LNCaP clone FGC (cell line): ENCODE measurements around the gene CST3.

Experiments used
- DNase-seq: peaks from one replicate; pipeline ENCODE4 v3.0.0-alpha.2; 2011; ENCODE audit warnings: low read depth
- H3K4me3 ChIP-seq: 2 replicates; pipeline ENCODE4 v1.5.1; 2011; ENCODE audit warnings: mild to moderate bottlenecking, low read depth, low read length, control low read depth
- TF ChIP-seq, protein P1 (sequence below): IDR thresholded peaks from 2 replicates; pipeline ENCODE4 v1.5.1; 2012; ENCODE audit warnings: mild to moderate bottlenecking; ENCODE audit not compliant: control insufficient read depth, insufficient read depth; ENCODE audit errors: extremely low read depth

CST3 gene

DNA sequence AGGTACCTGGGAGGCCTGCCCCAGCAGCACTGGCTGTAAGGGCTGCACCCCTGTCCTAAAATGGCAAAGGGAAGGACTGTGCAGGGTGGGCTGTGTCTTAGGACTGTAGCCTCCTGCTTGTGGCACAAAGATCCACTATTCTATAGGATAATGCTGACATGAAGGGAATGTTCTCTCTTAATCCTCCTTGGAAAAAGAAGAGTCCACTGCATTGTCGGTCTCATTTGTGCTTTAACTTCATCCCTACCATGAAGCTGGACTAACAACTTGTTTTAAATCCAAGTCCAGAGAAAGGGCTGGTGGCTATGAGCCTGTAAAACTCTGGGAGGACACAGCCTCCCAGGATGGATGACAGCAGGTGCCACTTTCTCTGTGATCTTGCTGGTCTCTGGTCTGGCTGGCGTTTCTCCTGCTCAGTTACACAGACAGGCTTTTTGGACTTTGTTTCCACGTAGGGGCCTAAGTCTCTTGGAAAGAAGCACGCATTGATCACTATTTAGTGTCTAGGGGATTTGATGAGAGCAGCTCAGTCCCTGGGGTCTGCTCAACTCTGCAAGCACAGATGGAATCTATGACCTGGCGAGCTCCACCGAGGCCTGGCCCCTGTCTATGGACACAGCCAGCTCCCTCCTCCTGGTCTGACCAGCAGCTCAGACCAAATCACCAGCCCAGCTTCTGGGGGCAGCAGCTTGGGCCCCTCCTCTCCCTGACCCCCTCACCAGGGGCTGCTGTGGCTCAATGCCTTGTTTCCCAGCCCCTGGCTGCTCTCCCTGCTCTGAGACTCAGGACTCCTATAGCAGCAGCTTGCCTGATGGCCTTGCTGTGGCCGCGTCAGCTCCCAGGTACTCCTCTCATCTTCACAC is 4.8 kb downstream of the CST3 start:
- TF ChIP-seq, protein P1, sequence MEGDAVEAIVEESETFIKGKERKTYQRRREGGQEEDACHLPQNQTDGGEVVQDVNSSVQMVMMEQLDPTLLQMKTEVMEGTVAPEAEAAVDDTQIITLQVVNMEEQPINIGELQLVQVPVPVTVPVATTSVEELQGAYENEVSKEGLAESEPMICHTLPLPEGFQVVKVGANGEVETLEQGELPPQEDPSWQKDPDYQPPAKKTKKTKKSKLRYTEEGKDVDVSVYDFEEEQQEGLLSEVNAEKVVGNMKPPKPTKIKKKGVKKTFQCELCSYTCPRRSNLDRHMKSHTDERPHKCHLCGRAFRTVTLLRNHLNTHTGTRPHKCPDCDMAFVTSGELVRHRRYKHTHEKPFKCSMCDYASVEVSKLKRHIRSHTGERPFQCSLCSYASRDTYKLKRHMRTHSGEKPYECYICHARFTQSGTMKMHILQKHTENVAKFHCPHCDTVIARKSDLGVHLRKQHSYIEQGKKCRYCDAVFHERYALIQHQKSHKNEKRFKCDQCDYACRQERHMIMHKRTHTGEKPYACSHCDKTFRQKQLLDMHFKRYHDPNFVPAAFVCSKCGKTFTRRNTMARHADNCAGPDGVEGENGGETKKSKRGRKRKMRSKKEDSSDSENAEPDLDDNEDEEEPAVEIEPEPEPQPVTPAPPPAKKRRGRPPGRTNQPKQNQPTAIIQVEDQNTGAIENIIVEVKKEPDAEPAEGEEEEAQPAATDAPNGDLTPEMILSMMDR, result no peak
- no peak for DNase-seq
- no peak overlapping the region for H3K4me3 ChIP-seq

DNA sequence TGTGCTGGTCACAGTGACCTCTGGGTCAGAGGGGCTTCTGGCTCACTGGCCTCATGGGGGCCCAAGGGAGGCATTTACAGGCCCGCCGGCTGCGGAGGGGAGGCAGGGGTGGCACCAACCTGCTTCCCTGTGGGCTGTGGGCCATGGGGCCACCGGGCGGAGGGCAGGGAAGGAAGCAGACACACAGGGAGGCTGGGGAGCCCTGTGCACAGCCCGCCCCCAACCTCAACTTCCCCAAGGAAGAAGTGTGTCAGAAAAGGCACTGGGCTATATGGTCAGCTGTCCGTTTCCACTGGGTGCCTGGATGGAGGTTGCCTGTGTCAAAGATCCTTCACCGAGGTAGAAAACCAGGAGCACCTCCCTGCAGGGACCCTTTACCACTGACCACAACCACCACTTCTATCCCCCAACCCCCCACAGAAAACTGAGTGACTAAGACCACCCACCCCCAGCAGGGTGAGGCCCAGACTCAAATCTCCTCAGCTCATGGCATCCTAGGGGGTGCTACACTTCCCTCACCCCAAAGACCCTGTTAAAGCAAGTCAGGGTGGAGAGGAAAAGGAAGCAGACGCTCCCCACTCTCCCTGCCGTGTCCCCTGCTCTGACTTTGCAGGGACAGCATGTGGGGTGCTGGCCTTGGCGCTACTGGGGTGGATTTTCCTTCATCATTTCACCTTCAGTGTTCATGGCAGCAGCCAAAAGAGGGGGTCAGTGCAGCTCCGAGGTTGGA is 5.6 kb downstream of the CST3 start:
- H3K4me3 ChIP-seq, result no peak overlapping the region
- no peak for DNase-seq
- TF ChIP-seq, protein P1, result no peak

DNA sequence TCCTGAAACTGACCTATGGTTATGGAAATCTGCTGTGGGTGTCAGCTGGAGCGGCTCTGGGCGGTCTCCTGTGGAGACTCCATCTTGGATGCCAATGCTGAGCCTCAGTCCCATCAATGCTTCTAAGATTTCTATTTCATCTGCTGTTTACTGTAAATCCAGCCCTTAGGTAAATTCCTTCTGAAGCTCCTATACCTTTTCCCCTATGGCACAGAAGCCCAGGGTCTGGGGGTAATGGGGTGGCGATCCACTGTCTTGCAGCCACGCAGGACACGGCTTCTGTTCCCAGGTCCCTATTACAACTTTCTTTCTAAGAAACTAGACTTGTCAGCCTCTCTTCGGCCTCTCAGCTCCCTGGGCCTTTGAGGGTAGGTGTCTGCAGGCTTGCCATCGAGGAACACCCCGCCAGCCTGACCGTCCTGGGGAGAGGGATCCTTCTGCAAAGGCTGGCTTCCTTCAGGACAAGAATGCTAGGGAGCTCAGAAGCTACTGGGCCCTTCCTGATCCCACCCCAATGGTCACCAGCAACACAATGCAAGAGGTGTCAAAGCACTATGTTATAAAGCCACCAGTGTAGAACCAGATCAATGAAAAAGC is 6.4 kb downstream of the CST3 start:
- no peak overlapping the region for H3K4me3 ChIP-seq
- no peak for DNase-seq
- TF ChIP-seq, protein P1, result no peak

DNA sequence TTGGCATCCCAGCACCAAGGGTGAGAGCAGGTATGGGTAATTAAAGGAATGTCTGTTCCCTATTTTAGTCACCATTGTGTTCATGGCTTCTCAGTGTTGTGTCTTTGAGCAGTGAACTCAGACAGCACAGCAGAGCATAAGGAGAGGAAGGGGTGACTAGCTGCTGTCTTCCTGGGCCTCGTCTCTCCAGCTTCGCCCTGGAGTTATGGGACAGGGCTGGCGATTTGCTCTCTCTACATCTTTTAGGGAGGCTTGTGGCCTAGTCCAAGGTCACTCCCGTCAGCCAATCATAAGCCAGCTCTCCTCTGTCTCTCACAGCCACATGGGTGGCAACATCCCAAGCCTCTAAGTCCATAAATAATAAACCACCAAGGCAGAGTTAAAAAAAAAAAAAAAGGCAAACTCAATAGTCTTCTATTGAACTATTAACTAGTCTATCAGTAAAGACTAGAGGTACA is 7.3 kb downstream of the CST3 start:
- TF ChIP-seq, protein P1, result no peak
- DNase-seq, result no peak
- no peak overlapping the region for H3K4me3 ChIP-seq

DNA sequence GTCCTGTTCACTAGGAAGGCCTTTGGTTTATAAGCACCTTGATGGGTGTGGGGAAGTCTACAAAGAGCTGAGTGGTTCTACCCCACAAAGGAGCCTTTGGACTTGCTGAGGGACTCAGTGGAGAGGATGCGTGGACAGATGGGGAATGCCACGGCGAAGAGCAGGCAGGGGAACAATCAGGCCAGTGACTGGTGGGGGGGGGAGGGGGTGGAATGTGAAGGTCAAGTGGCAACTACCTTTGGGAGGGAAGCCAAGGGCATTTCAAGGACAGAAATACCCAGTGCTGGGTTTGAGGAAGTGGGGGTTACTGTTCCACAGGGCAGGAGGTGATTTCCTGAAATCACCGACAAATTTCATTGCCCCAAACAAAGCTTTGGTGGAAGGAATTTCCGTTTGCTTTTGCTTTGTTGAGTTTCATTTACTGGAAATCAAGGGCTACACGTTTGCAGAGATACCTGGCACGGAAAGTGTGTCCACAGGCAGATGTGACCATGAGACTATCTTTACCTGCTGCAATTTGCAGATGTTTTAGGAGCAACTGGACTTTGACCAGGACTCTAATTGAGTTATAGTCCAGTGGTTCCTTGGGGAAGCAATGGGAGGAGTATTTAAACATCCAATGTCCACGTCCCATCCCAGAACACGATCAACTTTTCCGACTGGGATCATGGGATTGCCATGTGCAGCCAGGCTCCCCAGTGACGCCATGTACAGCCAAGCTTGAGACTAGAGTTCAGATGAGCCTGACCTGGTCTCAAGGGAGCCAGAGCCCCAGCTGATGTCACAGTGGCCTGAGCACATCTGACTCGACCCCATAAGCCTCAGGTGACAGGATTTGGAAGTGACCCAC is 8.0 kb downstream of the CST3 start:
- TF ChIP-seq, protein P1, result no peak
- no peak for DNase-seq
- H3K4me3 ChIP-seq, result no peak overlapping the region

DNA sequence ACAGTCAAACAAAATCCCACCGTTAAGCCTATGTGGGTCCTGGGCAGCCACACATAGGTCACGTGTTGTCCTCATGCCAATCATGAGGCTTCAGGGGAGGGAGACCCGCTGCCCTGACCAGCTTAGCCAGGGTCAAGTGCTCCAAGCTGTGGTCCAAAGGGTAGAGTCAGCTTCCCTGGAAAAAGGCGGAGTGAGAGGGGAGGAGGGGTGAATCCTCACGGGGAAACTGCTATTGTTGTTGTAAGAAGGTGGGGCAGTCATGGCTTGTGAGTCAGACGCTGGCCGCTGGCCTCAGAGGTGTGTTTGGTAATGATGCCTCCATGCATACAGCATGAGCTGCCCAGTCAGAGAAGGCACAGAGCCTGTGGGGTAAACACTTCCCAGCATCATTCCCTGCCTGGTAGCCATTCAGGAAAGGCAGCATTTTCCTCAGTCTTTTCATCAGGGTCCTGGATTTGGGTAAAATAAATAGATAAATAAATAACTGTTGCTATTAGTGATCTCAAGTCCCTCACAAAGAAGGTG is 8.7 kb downstream of the CST3 start:
- no peak overlapping the region for H3K4me3 ChIP-seq
- DNase-seq, result no peak
- TF ChIP-seq, protein P1, result no peak
